ENCODE measurements around the gene CDK14. TPM values are rescaled to one million over a fixed set of nuclear protein-coding genes. Genes with fewer than 3 reads are reported as not detected.

CDK14 gene
- polyA plus RNA-seq, 3 donors = 1.7 to 2.5 (median 2.1) TPM

DNA sequence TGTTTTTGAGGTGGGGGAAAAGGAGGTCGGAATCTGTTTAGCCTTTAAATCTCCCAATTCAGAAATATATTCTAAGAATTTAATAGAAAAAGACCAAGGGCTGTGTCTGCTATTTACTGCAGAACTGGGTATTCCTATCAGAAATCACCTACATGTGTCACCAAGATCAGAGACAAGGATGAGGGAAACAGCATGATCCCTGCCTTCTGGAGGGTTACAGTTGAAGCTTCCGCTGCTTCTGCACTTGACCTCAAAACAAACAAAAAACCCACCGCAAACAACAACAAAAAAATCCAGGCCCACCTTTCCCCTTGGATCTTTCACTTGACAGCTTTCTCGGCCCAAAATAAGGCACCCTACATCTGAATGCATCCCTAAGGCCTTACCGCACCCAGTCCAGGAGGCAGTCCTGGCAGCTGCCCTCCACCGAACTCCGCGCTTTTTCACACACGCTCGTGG, 750 bp upstream of the CDK14 start:
- H3K79me2 ChIP-seq (ENCODE audit: insufficient read depth, low read length) = peaks cover 29% of the 10 kb centered on the region
- H3K4me3 ChIP-seq (replicated peaks in 1 of 3; ENCODE audit: low read depth in 2 of 3, low read length in 3 of 3) = peak overlapping the region; percentile 61 to 94 (median 73)
- H3K9ac ChIP-seq (ENCODE audit: insufficient read depth, low read length, poor library complexity, severe bottlenecking) = no peak overlapping the region
- peak overlapping the region in 6 of 7 donors; percentile 84 to 92 (median 89) for H3K27ac Mint-ChIP-seq
- TF ChIP-seq CTCF (IDR thresholded peaks at IDR 0.05) = no peak
- H2AFZ ChIP-seq (ENCODE audit: insufficient read depth, low read depth, low read length, poor library complexity, severe bottlenecking) = peak overlapping the region; percentile 79
- H3K9me3 Mint-ChIP-seq = peaks cover 0 to 6% (median 0%) of the 10 kb centered on the region in 7 donors
- H3K4me3 Mint-ChIP-seq = peak overlapping the region; percentile 91 to 95
- no peaks in the 10 kb centered on the region for H3K36me3 ChIP-seq (replicated peaks in 1 of 2; ENCODE audit: control insufficient read depth in 1 of 2, insufficient read depth in 2 of 2, low read length in 2 of 2)
- H3K4me1 ChIP-seq (ENCODE audit: control insufficient read depth in 1 of 2, insufficient read depth in 2 of 2, low read length in 2 of 2) = peaks cover 32 to 49% of the 10 kb centered on the region in 2 donors
- peaks cover 3 to 13% (median 12%) of the 10 kb centered on the region in 3 donors for H3K27me3 Mint-ChIP-seq (ENCODE audit: low read depth in 3 of 3)
- H3K9me3 ChIP-seq (replicated peaks in 1 of 2; ENCODE audit: control insufficient read depth in 1 of 2, insufficient read depth in 1 of 2, low read length in 2 of 2) = no peaks in the 10 kb centered on the region
- peak overlapping the region; percentile 86 for H3K4me2 ChIP-seq (replicated peaks; ENCODE audit: extremely low read depth, low read length, poor library complexity, severe bottlenecking)
- WGBS (ENCODE audit: insufficient coverage) = 14% methylated on average over 8 of the region's 10 CpGs
- peaks cover 48% of the 10 kb centered on the region for H3K4me1 Mint-ChIP-seq
- H3K36me3 Mint-ChIP-seq = peaks cover 0 to 2% of the 10 kb centered on the region in 2 donors
- H3K27me3 ChIP-seq (ENCODE audit: control insufficient read depth in 2 of 2, insufficient read depth in 2 of 2, low read length in 2 of 2) = peaks cover 0 to 10% of the 10 kb centered on the region in 2 donors
- H4K20me1 ChIP-seq (ENCODE audit: insufficient read depth, low read length) = no peaks in the 10 kb centered on the region
- intact Hi-C loops (cut with micrococcal nuclease) = no loop called here
- no peak overlapping the region for H3K27ac ChIP-seq (ENCODE audit: low read depth in 1 of 2, low read length in 2 of 2)
- DNase-seq = peak in 1 of 3 donors; percentile 12

- DNase-seq = peak; percentile 43 to 81 (median 54)
- intact Hi-C loops (cut with micrococcal nuclease) = no loop called here
These were observed 796 bp downstream of the CDK14 start for GRCh38 chr7:90596671-90597562.

More at GRCh38 chr7:90596671-90597562, 796 bp downstream of the CDK14 start:
- Mint-ChIP-seq H3K9me3 (peaks cover 0 to 6% (median 0%) of the 10 kb centered on the region in 7 donors), H3K27me3 (ENCODE audit: low read depth in 3 of 3) (peaks cover 3 to 13% (median 12%) of the 10 kb centered on the region in 3 donors), H3K4me1 (peaks cover 59% of the 10 kb centered on the region), H3K36me3 (peaks cover 0 to 2% of the 10 kb centered on the region in 2 donors), H3K4me3 (peak overlapping the region; percentile 89 to 92), H3K27ac (peak overlapping the region; percentile 88 to 97 (median 94))
- Histone ChIP-seq H3K27ac (ENCODE audit: low read depth in 1 of 2, low read length in 2 of 2) (peak overlapping the region; percentile 59 to 94), H3K4me2 (replicated peaks; ENCODE audit: extremely low read depth, low read length, poor library complexity, severe bottlenecking) (peak overlapping the region; percentile 86), H3K79me2 (ENCODE audit: insufficient read depth, low read length) (peaks cover 44% of the 10 kb centered on the region), H3K4me1 (ENCODE audit: control insufficient read depth in 1 of 2, insufficient read depth in 2 of 2, low read length in 2 of 2) (peaks cover 46 to 62% of the 10 kb centered on the region in 2 donors), H3K9me3 (replicated peaks in 1 of 2; ENCODE audit: control insufficient read depth in 1 of 2, insufficient read depth in 1 of 2, low read length in 2 of 2) (no peaks in the 10 kb centered on the region), H3K9ac (ENCODE audit: insufficient read depth, low read length, poor library complexity, severe bottlenecking) (peak overlapping the region; percentile 89), H3K4me3 (replicated peaks in 1 of 3; ENCODE audit: low read depth in 2 of 3, low read length in 3 of 3) (peak overlapping the region; percentile 61 to 94 (median 73)), H2AFZ (ENCODE audit: insufficient read depth, low read depth, low read length, poor library complexity, severe bottlenecking) (peak overlapping the region; percentile 79), H3K27me3 (ENCODE audit: control insufficient read depth in 2 of 2, insufficient read depth in 2 of 2, low read length in 2 of 2) (peaks cover 0 to 10% of the 10 kb centered on the region in 2 donors), H4K20me1 (ENCODE audit: insufficient read depth, low read length) (no peaks in the 10 kb centered on the region), H3K36me3 (replicated peaks in 1 of 2; ENCODE audit: control insufficient read depth in 1 of 2, insufficient read depth in 2 of 2, low read length in 2 of 2) (no peaks in the 10 kb centered on the region)
- 0% methylated on average over 24 of the region's 47 CpGs for WGBS (ENCODE audit: insufficient coverage)
- TF ChIP-seq CTCF (IDR thresholded peaks at IDR 0.05) = no peak
